HG02759 (cell line): ENCODE measurements around the gene MYOM1.

Source experiments
- ATAC-seq: cut with Tn5 transposase; IDR thresholded peaks from one replicate; pipeline ENCODE4 v1.9.1; 2021; ENCODE audit warnings: mild to moderate bottlenecking, moderate library complexity; ENCODE audit not compliant: unreplicated experiment

Gene MYOM1

GRCh38 chr18:3120356-3120755 lies 99.4 kb downstream of the MYOM1 start:
- no peak for ATAC-seq

- ATAC-seq = no peak
Observed at GRCh38 chr18:3119401-3120341, 100.1 kb downstream of the MYOM1 start.

GRCh38 chr18:3118195-3119010 lies 101.4 kb downstream of the MYOM1 start:
- no peak for ATAC-seq

- no peak for ATAC-seq
Observed at GRCh38 chr18:3117493-3118192, 102.1 kb downstream of the MYOM1 start.

GRCh38 chr18:3115447-3116030 lies 104.2 kb downstream of the MYOM1 start:
- no peak for ATAC-seq

GRCh38 chr18:3114451-3114850 lies 105.3 kb downstream of the MYOM1 start:
- no peak for ATAC-seq

- no peak for ATAC-seq
Observed at GRCh38 chr18:3114026-3114425, 105.7 kb downstream of the MYOM1 start.

- no peak for ATAC-seq
Observed at GRCh38 chr18:3111523-3112240, 108.1 kb downstream of the MYOM1 start.

GRCh38 chr18:3110034-3110752 lies 109.6 kb downstream of the MYOM1 start:
- peak; percentile 51 for ATAC-seq

GRCh38 chr18:3107740-3108151 lies 112.0 kb downstream of the MYOM1 start:
- no peak for ATAC-seq

GRCh38 chr18:3104190-3105054 lies 115.3 kb downstream of the MYOM1 start:
- no peak for ATAC-seq

GRCh38 chr18:3103576-3103975 lies 116.2 kb downstream of the MYOM1 start:
- ATAC-seq = no peak

GRCh38 chr18:3102983-3103382 lies 116.8 kb downstream of the MYOM1 start:
- no peak for ATAC-seq

GRCh38 chr18:3100498-3101132 lies 119.2 kb downstream of the MYOM1 start:
- ATAC-seq = no peak

GRCh38 chr18:3099327-3099726 lies 120.4 kb downstream of the MYOM1 start:
- ATAC-seq = no peak

- no peak for ATAC-seq
Observed at GRCh38 chr18:3097082-3097481, 122.7 kb downstream of the MYOM1 start.

GRCh38 chr18:3095921-3096320 lies 123.8 kb downstream of the MYOM1 start:
- ATAC-seq = no peak

- no peak for ATAC-seq
Observed at GRCh38 chr18:3094338-3094684, 125.5 kb downstream of the MYOM1 start.
